Measurements from ENCODE around the gene ZNF512B. TPM values are rescaled to one million over a fixed set of nuclear protein-coding genes. Genes with fewer than 3 reads are reported as not detected.
"Not testable (repeated sequence)": the region's sequence is repeated elsewhere in the genome, so short reads cannot be mapped to it uniquely, and the experiment has no call there.

Gene ZNF512B, protein sequence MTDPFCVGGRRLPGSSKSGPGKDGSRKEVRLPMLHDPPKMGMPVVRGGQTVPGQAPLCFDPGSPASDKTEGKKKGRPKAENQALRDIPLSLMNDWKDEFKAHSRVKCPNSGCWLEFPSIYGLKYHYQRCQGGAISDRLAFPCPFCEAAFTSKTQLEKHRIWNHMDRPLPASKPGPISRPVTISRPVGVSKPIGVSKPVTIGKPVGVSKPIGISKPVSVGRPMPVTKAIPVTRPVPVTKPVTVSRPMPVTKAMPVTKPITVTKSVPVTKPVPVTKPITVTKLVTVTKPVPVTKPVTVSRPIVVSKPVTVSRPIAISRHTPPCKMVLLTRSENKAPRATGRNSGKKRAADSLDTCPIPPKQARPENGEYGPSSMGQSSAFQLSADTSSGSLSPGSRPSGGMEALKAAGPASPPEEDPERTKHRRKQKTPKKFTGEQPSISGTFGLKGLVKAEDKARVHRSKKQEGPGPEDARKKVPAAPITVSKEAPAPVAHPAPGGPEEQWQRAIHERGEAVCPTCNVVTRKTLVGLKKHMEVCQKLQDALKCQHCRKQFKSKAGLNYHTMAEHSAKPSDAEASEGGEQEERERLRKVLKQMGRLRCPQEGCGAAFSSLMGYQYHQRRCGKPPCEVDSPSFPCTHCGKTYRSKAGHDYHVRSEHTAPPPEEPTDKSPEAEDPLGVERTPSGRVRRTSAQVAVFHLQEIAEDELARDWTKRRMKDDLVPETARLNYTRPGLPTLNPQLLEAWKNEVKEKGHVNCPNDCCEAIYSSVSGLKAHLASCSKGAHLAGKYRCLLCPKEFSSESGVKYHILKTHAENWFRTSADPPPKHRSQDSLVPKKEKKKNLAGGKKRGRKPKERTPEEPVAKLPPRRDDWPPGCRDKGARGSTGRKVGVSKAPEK
- total RNA-seq: 10 to 100 TPM in 2 of 4 donors, 1 to 10 TPM in 2; 7.1 to 17.7 (median 12.1) TPM

DNA sequence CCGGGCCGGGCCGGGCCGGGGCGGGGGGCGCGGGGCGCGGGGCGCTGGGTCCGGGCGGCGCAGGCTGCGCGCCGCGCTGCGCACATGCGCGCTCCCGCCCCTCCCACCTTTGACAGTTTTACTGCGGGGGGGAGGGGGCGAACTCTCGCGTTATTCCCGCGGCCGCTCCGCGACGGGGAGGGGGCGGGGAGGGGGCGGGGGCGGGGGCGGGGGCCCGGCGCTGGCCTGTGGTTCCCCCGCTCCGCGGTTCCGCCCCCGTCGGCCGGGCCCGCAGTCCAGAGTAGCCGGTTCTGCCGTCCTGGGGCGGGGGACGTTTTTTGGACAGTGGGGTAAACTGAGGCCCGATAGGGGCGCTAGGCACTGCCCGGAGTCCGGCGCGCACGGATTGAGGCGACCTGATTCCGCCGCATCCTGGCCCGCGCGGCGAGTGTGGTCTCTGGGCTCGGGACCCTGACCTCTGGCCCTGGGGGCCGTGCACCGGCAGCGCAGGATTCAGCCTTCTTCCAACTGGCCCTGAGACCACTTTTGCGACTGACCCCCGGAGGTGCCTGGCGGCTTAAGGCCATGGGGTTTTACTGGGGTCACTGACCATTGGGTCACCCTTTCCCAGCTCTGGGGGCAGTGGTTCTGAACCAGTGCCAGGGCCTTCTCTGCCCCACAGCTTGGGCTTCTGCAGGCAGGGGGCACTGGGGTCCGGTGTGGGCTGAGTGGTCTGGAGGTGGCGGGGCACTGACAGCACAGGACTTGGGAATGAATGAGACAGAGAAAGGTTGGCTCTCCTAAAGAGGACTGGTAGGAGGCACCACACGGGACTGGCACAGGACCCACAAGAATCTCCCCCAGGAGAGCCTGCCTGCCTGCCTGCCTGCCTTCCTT lies at the start of gene ZNF512B:
ZNF512B (minus strand) TSS at position 93 of the 876 bp plus-strand sequence. CDS start 1,980 bp downstream, outside the sequence.
- no peak for TF ChIP-seq EP300 (IDR thresholded peaks at IDR 0.05)
- no peak for TF ChIP-seq POLR2A (IDR thresholded peaks at IDR 0.05; ENCODE audit: low read depth)
- TF ChIP-seq POLR2AphosphoS5 (IDR thresholded peaks at IDR 0.05): peak in 1 of 2 donors; percentile 28
- TF ChIP-seq CTCF (IDR thresholded peaks at IDR 0.05): no peak
- DNase-seq (ENCODE audit: extremely low spot score): no peak
- H3K27ac ChIP-seq (replicated peaks in 1 of 4): peak within 1 kb of the TSS; percentile 70 to 78 (median 76)
- intact Hi-C loops (cut with DNase I): loop anchor here (5.0 kb wide), 2 partner anchors 58 to 183 kb away; no protein-coding TSS in a partner anchor
- peak within 1 kb of the TSS; percentile 62 to 86 (median 71) for H3K4me3 ChIP-seq
- H3K27me3 ChIP-seq: no peaks in the 10 kb centered on the region
- H3K36me3 ChIP-seq: peaks cover 0 to 23% (median 20%) of the 10 kb centered on the region in 4 donors
- WGBS: 51% methylated on average over 3 of the region's 73 CpGs
- H3K4me1 ChIP-seq: peaks cover 29 to 61% (median 36%) of the 10 kb centered on the region in 4 donors
- no peaks in the 10 kb centered on the region for H3K9me3 ChIP-seq

DNA sequence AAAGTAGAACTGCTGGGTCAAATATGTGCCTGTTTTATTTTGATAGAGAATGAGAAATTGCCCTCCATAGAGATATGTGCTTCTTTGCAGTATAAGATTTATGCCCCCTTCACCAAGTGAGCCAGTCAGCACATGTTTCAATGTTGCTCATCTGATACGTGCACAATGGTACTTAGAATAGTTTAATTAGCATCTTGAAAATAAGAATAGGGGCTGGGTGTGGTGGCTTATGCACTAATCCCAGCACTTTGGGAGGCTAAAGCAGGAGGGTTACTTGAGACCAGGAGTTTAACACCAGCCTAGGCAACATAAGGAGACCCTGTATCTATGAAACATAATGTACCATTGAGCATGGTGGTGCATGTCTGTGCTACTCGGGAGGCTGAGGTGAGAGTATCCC lies 45.9 kb upstream of the ZNF512B start:
- Histone ChIP-seq H3K4me3 (no peak overlapping the region), H3K27me3 (no peaks in the 10 kb centered on the region), H3K4me1 (no peaks in the 10 kb centered on the region), H3K27ac (replicated peaks in 1 of 4) (no peak overlapping the region), H3K9me3 (no peaks in the 10 kb centered on the region), H3K36me3 (peaks cover 76 to 90% (median 85%) of the 10 kb centered on the region in 4 donors)
- WGBS: 72% methylated on average over 2 of the region's 2 CpGs
- DNase-seq (ENCODE audit: extremely low spot score): no peak
- intact Hi-C loops (cut with DNase I): no loop called here
- TF ChIP-seq EP300 (IDR thresholded peaks at IDR 0.05): no peak
- TF ChIP-seq CTCF (IDR thresholded peaks at IDR 0.05): no peak
- TF ChIP-seq POLR2A (IDR thresholded peaks at IDR 0.05; ENCODE audit: low read depth): no peak
- no peak for TF ChIP-seq POLR2AphosphoS5 (IDR thresholded peaks at IDR 0.05)

- DNase-seq (ENCODE audit: extremely low spot score); H3K4me3 ChIP-seq; H3K27ac ChIP-seq (replicated peaks in 1 of 4); H3K27me3 ChIP-seq; intact Hi-C loops (cut with DNase I); H3K4me1 ChIP-seq; H3K9me3 ChIP-seq: not testable (repeated sequence)
- H3K36me3 ChIP-seq: peaks cover 56 to 90% (median 84%) of the 10 kb centered on the region in 4 donors
- WGBS: 83% methylated on average over 11 of the region's 20 CpGs
Observed at GRCh38 chr20:64012385-64013154, 42.8 kb upstream of the ZNF512B start.

DNA sequence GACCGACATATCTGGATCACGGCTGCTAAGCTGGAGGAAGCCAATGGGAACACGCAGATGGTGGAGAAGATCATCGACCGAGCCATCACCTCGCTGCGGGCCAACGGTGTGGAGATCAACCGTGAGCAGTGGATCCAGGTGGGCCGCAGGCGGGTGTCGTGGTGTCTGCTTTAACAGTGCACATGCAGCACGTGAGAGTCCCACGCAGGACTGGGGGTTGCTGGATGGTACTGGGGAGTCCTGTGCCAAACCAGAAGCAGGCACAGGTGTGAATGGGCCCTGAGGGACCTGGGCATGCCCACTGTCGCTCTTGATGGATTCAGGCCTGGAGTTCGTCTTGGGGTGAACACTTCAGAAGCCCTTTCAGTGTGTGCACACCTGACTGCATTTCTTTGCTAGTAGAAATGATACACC lies 41.6 kb upstream of the ZNF512B start:
- H3K36me3 ChIP-seq: peaks cover 44 to 90% (median 82%) of the 10 kb centered on the region in 4 donors
- WGBS: 97% methylated on average over 14 of the region's 16 CpGs
- H3K4me1 ChIP-seq: peaks cover 0 to 7% (median 0%) of the 10 kb centered on the region in 4 donors
- no peak overlapping the region for H3K4me3 ChIP-seq
- intact Hi-C loops (cut with DNase I): no loop called here
- DNase-seq (ENCODE audit: extremely low spot score): no peak
- H3K27ac ChIP-seq (replicated peaks in 1 of 4): no peak overlapping the region
- H3K27me3 ChIP-seq: no peaks in the 10 kb centered on the region
- TF ChIP-seq POLR2AphosphoS5 (IDR thresholded peaks at IDR 0.05) (no peak), CTCF (IDR thresholded peaks at IDR 0.05) (no peak)
- no peaks in the 10 kb centered on the region for H3K9me3 ChIP-seq
